Loucy (cell line): ENCODE data around the gene MCTP2.

Source experiments
- H2AFZ ChIP-seq: fragments of 200-600 bp; sonication (generic); 2 replicates; pipeline ENCODE4 v1.6.0; 2016; ENCODE audit warnings: antibody characterized with exemption, mild to moderate bottlenecking, low read length, moderate library complexity
- H3F3A ChIP-seq: fragments of 200-600 bp; 2 replicates; pipeline ENCODE4 v1.6.0; 2016; ENCODE audit warnings: antibody characterized with exemption, low read depth, mild to moderate bottlenecking
- H3K27me3 ChIP-seq: fragments of 200-600 bp; sonication (generic); 2 replicates; pipeline ENCODE4 v1.6.1; 2014; ENCODE audit warnings: low read length, mild to moderate bottlenecking; ENCODE audit not compliant: insufficient read depth, poor library complexity, severe bottlenecking
- H3K36me3 ChIP-seq: fragments of 200-600 bp; sonication (generic); 2 replicates; pipeline ENCODE4 v1.6.1; 2016; ENCODE audit warnings: low read length; ENCODE audit not compliant: insufficient read depth
- H3K4me1 ChIP-seq: fragments of 200-600 bp; sonication (generic); 2 replicates; pipeline ENCODE4 v1.5.1; 2014; ENCODE audit warnings: low read length, mild to moderate bottlenecking; ENCODE audit not compliant: insufficient read depth, poor library complexity, severe bottlenecking
- H3K4me2 ChIP-seq: fragments of 200-600 bp; sonication (generic); 2 replicates; pipeline ENCODE4 v1.6.0; 2014; ENCODE audit warnings: antibody characterized with exemption, low read length, low read depth, mild to moderate bottlenecking; ENCODE audit not compliant: poor library complexity, severe bottlenecking
- H3K4me3 ChIP-seq: fragments of 200-600 bp; sonication (generic); 2 replicates; pipeline ENCODE4 v1.5.1; 2014; ENCODE audit warnings: low read length, mild to moderate bottlenecking, mixed read lengths; ENCODE audit not compliant: poor library complexity, severe bottlenecking
- H3K79me2 ChIP-seq: fragments of 200-600 bp; sonication (generic); 2 replicates; pipeline ENCODE4 v1.6.1; 2014; ENCODE audit warnings: low read length; ENCODE audit not compliant: insufficient read depth
- H3K9ac ChIP-seq: fragments of 200-600 bp; sonication (generic); 2 replicates; pipeline ENCODE4 v1.6.0; 2014; ENCODE audit warnings: mild to moderate bottlenecking, low read depth, low read length, moderate library complexity; ENCODE audit not compliant: poor library complexity, severe bottlenecking
- H3K9me2 ChIP-seq: fragments of 200-600 bp; sonication (generic); replicated peaks from 2 replicates; pipeline ENCODE4 v1.6.1; 2016; ENCODE audit warnings: low read depth, low read length, mixed read lengths
- H3K9me3 ChIP-seq: fragments of 200-600 bp; sonication (generic); 2 replicates; pipeline ENCODE4 v1.6.1; 2014; ENCODE audit warnings: mild to moderate bottlenecking, antibody characterized with exemption, low read length, low read depth; ENCODE audit not compliant: insufficient read depth
- H4K20me1 ChIP-seq: fragments of 200-600 bp; sonication (generic); 2 replicates; pipeline ENCODE4 v1.6.0; 2014; ENCODE audit warnings: antibody characterized with exemption, low read length, mild to moderate bottlenecking; ENCODE audit not compliant: insufficient read depth, poor library complexity, severe bottlenecking
- CTCF ChIP-seq: fragments of 200-600 bp; sonication (generic); conservative IDR thresholded peaks from 2 replicates; pipeline ENCODE4 v1.5.1; 2014; ENCODE audit warnings: mild to moderate bottlenecking, antibody characterized with exemption, low read length
- EZH2phosphoT487 ChIP-seq: fragments of 200-600 bp; IDR thresholded peaks from 2 replicates; pipeline ENCODE4 v1.6.1; 2018; ENCODE audit warnings: antibody characterized with exemption, mild to moderate bottlenecking, moderate library complexity, borderline replicate concordance

MCTP2 gene

DNA sequence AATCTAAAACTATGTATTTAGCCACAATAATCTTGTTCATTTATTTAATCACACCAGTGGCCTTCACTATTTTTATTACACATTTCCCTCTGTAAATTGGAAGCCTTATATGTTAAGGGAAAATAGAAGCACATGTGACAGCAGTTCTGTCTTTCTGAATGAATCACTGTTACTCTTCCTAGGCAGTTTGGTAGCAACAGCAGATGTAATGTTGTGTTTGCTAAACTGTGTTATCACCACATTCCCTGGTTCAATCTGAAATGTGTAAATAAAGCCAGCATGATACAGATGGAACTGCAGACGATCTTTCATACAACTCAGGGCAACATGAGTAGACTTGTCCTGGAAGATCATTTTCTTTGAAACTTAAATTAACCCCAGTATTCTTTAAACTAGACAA, 220.1 kb downstream of the MCTP2 start:
- no peaks in the 10 kb centered on the region for H3F3A ChIP-seq
- H3K4me2 ChIP-seq, result no peak overlapping the region
- no peak overlapping the region for H3K9ac ChIP-seq
- H3K36me3 ChIP-seq, result peaks cover 62% of the 10 kb centered on the region
- H2AFZ ChIP-seq, result no peak overlapping the region
- H3K9me3 ChIP-seq, result no peaks in the 10 kb centered on the region
- H4K20me1 ChIP-seq, result no peaks in the 10 kb centered on the region
- H3K4me3 ChIP-seq, result no peak overlapping the region
- H3K4me1 ChIP-seq, result no peaks in the 10 kb centered on the region
- no peaks in the 10 kb centered on the region for H3K27me3 ChIP-seq
- H3K9me2 ChIP-seq, result no peaks in the 10 kb centered on the region
- H3K79me2 ChIP-seq, result no peaks in the 10 kb centered on the region
- TF ChIP-seq CTCF (no peak), EZH2phosphoT487 (no peak)

DNA sequence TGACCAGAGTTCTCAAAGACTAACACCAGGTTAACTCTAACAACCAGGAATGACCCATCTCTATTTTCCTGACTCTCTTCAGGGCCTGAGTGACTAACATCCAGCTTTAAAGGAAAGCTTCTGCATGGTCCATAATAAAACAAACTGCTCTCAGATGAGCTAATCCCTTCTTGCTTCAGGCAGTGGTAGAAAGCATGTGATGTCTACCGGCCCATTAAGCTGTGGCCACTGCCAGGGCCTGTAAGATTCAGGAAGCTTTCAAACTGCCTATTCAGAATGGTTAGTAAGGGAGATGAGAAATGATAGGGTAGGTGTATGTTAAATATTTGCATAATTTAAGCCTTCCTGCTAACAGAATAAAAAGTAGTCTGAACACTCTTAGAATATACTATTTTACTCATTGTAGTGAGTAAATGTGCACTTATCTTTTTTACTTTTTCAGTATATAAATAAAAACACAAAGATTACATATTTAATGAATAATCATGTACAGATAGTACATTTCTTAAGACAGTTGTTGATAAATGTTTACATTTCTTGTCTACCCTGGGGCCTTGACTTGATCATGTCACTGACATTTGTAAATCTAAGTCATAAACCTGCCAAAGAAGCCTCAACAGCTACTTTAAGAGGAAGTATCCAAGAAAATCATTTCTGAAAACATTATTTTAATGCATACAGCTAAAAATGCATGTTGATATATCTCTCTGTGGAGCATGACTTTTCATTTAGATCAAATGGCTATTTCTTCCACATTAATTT, 222.0 kb downstream of the MCTP2 start:
- H3K9ac ChIP-seq, result no peak overlapping the region
- H2AFZ ChIP-seq, result no peak overlapping the region
- no peaks in the 10 kb centered on the region for H3K4me1 ChIP-seq
- no peak overlapping the region for H3K4me2 ChIP-seq
- H3K27me3 ChIP-seq, result no peaks in the 10 kb centered on the region
- no peaks in the 10 kb centered on the region for H3K79me2 ChIP-seq
- H3F3A ChIP-seq, result no peaks in the 10 kb centered on the region
- H3K9me3 ChIP-seq, result no peaks in the 10 kb centered on the region
- TF ChIP-seq CTCF (no peak), EZH2phosphoT487 (no peak)
- H3K9me2 ChIP-seq, result no peaks in the 10 kb centered on the region
- H4K20me1 ChIP-seq, result no peaks in the 10 kb centered on the region
- no peak overlapping the region for H3K4me3 ChIP-seq
- peaks cover 63% of the 10 kb centered on the region for H3K36me3 ChIP-seq

- Histone ChIP-seq H3K79me2 (no peaks in the 10 kb centered on the region), H3K9me3 (no peaks in the 10 kb centered on the region), H3K9ac (no peak overlapping the region), H3F3A (no peaks in the 10 kb centered on the region), H3K4me3 (no peak overlapping the region), H3K36me3 (peaks cover 73% of the 10 kb centered on the region), H3K4me2 (no peak overlapping the region), H3K27me3 (no peaks in the 10 kb centered on the region), H3K4me1 (no peaks in the 10 kb centered on the region), H4K20me1 (no peaks in the 10 kb centered on the region), H3K9me2 (no peaks in the 10 kb centered on the region), H2AFZ (no peak overlapping the region)
- TF ChIP-seq EZH2phosphoT487 (no peak), CTCF (no peak)
Measured at GRCh38 chr15:94455297-94455696, 223.9 kb downstream of the MCTP2 start.
